NCI-H1417 treated with DMSO at 0.1 percent for 48 hours (cell line): ENCODE data around the gene MIOS.

ENCODE experiments used
- DNase-seq: peaks from one replicate; lab custom pipeline; 2025; lab: John Stamatoyannopoulos, UW

Gene MIOS

GRCh38 chr7:7583731-7584130 lies 17.0 kb downstream of the MIOS start:
- DNase-seq, result no peak

- no peak for DNase-seq
Measured at GRCh38 chr7:7584653-7585052, 18.0 kb downstream of the MIOS start.

- DNase-seq, result no peak
Measured at GRCh38 chr7:7585241-7585928, 18.7 kb downstream of the MIOS start.

- no peak for DNase-seq
Measured at GRCh38 chr7:7595451-7595850, 28.8 kb downstream of the MIOS start.

GRCh38 chr7:7596176-7596575 lies 29.5 kb downstream of the MIOS start:
- DNase-seq, result no peak

GRCh38 chr7:7607010-7607409 lies 40.3 kb downstream of the MIOS start:
- DNase-seq, result no peak

- DNase-seq, result no peak
Measured at GRCh38 chr7:7609330-7609729, 42.6 kb downstream of the MIOS start.

GRCh38 chr7:7612519-7612918 lies 45.8 kb downstream of the MIOS start:
- DNase-seq, result no peak

- DNase-seq, result no peak
Measured at GRCh38 chr7:7613210-7613609, 46.5 kb downstream of the MIOS start.

GRCh38 chr7:7614018-7614741 lies 47.5 kb downstream of the MIOS start:
- no peak for DNase-seq

- no peak for DNase-seq
Measured at GRCh38 chr7:7617550-7617949, 50.9 kb downstream of the MIOS start.

GRCh38 chr7:7618410-7618809 lies 51.7 kb downstream of the MIOS start:
- no peak for DNase-seq

- DNase-seq, result no peak
Measured at GRCh38 chr7:7620236-7620635, 53.6 kb downstream of the MIOS start.

GRCh38 chr7:7620644-7621210 lies 54.0 kb downstream of the MIOS start:
- DNase-seq, result no peak

- no peak for DNase-seq
Measured at GRCh38 chr7:7628476-7628875, 61.8 kb downstream of the MIOS start.

GRCh38 chr7:7630626-7631329 lies 64.1 kb downstream of the MIOS start:
- no peak for DNase-seq

- DNase-seq, result no peak
Measured at GRCh38 chr7:7639421-7639820, 72.7 kb downstream of the MIOS start.

- DNase-seq, result no peak
Measured at GRCh38 chr7:7639847-7640220, 73.2 kb downstream of the MIOS start.

- peak; percentile 100 for DNase-seq
Measured at GRCh38 chr7:7640221-7641128, 73.8 kb downstream of the MIOS start, which contains the start of gene UMAD1. TSS of gene UMAD1 (plus strand) at chr7:7640752. CDS start at chr7:7673372, 32,620 bp downstream.

GRCh38 chr7:7641129-7641663 lies 74.5 kb downstream of the MIOS start:
- peak; percentile 70 for DNase-seq

GRCh38 chr7:7642081-7642480 lies 75.4 kb downstream of the MIOS start:
- no peak for DNase-seq
